H1 (cell line): ENCODE measurements around the gene CAD. TPM values are rescaled to one million over a fixed set of nuclear protein-coding genes. Genes with fewer than 3 reads are reported as not detected.

Experiments used
- BACH1 ChIP-seq: IDR thresholded peaks from 2 replicates; pipeline ENCODE4 v1.6.1; 2012; ENCODE audit warnings: low read length, improper control_type of control experiment
- POLR2AphosphoS5 ChIP-seq: IDR thresholded peaks from 2 replicates; pipeline ENCODE4 v1.6.1; 2011; ENCODE audit warnings: low read depth, low read length
- SIRT6 ChIP-seq: IDR thresholded peaks from one replicate; pipeline ENCODE4 v1.7.1; 2012; ENCODE audit warnings: low read length, inconsistent platforms
- polyA plus RNA-seq, 7 experiments: library from polyadenylated mRNA; depleted of rRNA in 3 of 7; stranded (reverse) in 5 of 7; unstranded in 2 of 7; fragments of >200 nt in 5 of 7; fragments of 200-250 nt in 2 of 7; gene quantifications; 1 replicate in 5 of 7; 2 replicates in 1 of 7; 4 replicates in 1 of 7; pipeline versions ENCODE4 v1.2.1 to v1.2.3, GENCODE V29; 2011 to 2013; ENCODE audit warnings: missing spikeins in 2 of 7, mixed read lengths in 2 of 7
- total RNA-seq: library from RNA; stranded (reverse); fragmentation: NEBNext Ultra II Directional; extraction: Animal tissue kit (Norgen Biotek cat#: 25700); gene quantifications from 2 replicates; pipeline ENCODE4 v1.2.1, GENCODE V29; 2021

The CAD gene
- total and polyA plus RNA-seq, 2 of the 8 experiments (the other 6 are each of a cell fraction or from before 2014, with no cell fraction given), result 130 to 146 TPM

DNA sequence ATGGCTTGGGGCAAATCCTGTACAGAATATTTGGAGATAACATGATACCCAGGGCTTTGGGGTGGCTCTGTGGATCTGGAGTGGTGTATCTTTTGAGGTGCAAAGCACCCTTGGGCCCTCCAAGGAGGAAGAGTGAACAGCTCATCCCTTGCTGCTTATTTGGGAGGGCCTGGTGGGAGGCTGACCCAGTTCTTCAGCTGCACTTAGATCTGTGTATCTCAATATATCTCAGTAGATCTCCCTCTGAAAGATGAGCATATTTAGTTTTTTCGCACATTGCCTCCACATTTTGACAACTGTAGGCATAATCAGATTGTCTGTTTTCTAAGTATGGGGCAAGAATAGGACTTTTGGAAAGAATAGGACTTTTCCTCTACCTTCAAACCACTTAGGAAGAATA is 67.8 kb downstream of the CAD start (continued):
- TF ChIP-seq SIRT6 (no peak), POLR2AphosphoS5 (no peak), BACH1 (no peak)
